K562 (cell line): Measurements from ENCODE around the gene FBXO46. TPM values are rescaled to one million over a fixed set of nuclear protein-coding genes. Genes with fewer than 3 reads are reported as not detected.
A peak's percentile ranks its signal among the peaks of the same experiment; 100 is the strongest.

ENCODE experiments used
- ATAC-seq: fragments of 200-7000 bp; cut with Tn5 transposase; 3 replicates; pipeline ENCODE4 v1.9.1; 2020; ENCODE audit warnings: moderate library complexity
- BruUV-seq: library from RNA; stranded (reverse); fragments of 400-500 nt; replicated peaks from 2 replicates; lab custom pipeline; 2021; lab: Mats Ljungman, UMichigan
- CTCF ChIA-PET: fragments of 300-600 bp; formaldehyde crosslinking; extraction: SDS; loops from one replicate; lab custom pipeline; 2021; ENCODE audit warnings: low intra/inter-chr PET ratio; lab: Yijun Ruan, JAX
- POLR2A ChIA-PET: fragments of 300-600, 350-650 bp; sonication (Branson Sonifier 250); formaldehyde crosslinking; extraction: SDS; loops from one replicate; lab custom pipeline; 2021; ENCODE audit warnings: antibody characterized with exemption, inconsistent platforms; lab: Yijun Ruan, JAX
- DNase-seq, 4 experiments: peaks; one replicate each; pipeline versions ENCODE4 v3.0.0 to v3.0.0-alpha.2; 2011 to 2018; ENCODE audit warnings: low spot score in 3 of 4, mixed read lengths in 3 of 4; ENCODE audit errors: extremely low read depth in 1 of 4
- FAIRE-seq: peaks from 2 replicates; lab custom pipeline; 2011; peaks lifted over from hg19 to GRCh38; lab: Jason Lieb, UNC
- H2AFZ ChIP-seq: 2 replicates; pipeline ENCODE4 v1.6.0; 2011; ENCODE audit warnings: low read depth, low read length, control low read depth, inconsistent platforms
- H3K27ac ChIP-seq: fragments of 200-600 bp; 3 replicates; pipeline ENCODE4 v1.8.0; 2011; ENCODE audit warnings: low read depth, mild to moderate bottlenecking, control low read depth, inconsistent platforms, low read length, moderate library complexity, mixed read lengths; ENCODE audit errors: extremely low read depth
- H3K27me3 ChIP-seq, 2 experiments: fragments of 300-600 bp in 1 of 2; 2 replicates in 1 of 2; 3 replicates in 1 of 2; pipeline versions ENCODE4 v1.6.0 to v1.8.0; 2011; ENCODE audit warnings: inconsistent platforms in 2 of 2, low read length in 2 of 2, mild to moderate bottlenecking in 1 of 2, mixed read lengths in 1 of 2, moderate library complexity in 1 of 2; ENCODE audit not compliant: control insufficient read depth in 2 of 2, insufficient read depth in 2 of 2
- H3K36me3 ChIP-seq: fragments of 300-600 bp; 3 replicates; pipeline ENCODE4 v1.8.0; 2011; ENCODE audit warnings: mild to moderate bottlenecking, low read length, inconsistent platforms; ENCODE audit not compliant: control insufficient read depth, insufficient read depth
- H3K4me1 ChIP-seq, 2 experiments: fragments of 200-600 bp in 1 of 2; replicated peaks in 1 of 2; 2 replicates in 1 of 2; 3 replicates in 1 of 2; pipeline versions ENCODE4 v1.5.1 to v1.8.0; 2011; ENCODE audit warnings: inconsistent platforms in 2 of 2, low read length in 2 of 2, mild to moderate bottlenecking in 1 of 2, mixed read lengths in 1 of 2, moderate library complexity in 1 of 2; ENCODE audit not compliant: control insufficient read depth in 2 of 2, insufficient read depth in 2 of 2
- H3K4me2 ChIP-seq: 2 replicates; pipeline ENCODE4 v1.6.1; 2011; ENCODE audit warnings: low read length, control low read depth, inconsistent platforms, mixed read lengths; ENCODE audit not compliant: insufficient read depth
- H3K4me3 ChIP-seq: fragments of 200-600 bp; sonication (generic), shearing (Covaris generic); 2 replicates; pipeline ENCODE4 v1.5.1; 2016; ENCODE audit warnings: control low read depth, inconsistent platforms
- H3K79me2 ChIP-seq: fragments of 200-600 bp; 3 replicates; pipeline ENCODE4 v1.8.0; 2011; ENCODE audit warnings: low read length, inconsistent platforms; ENCODE audit not compliant: control insufficient read depth, insufficient read depth
- H3K9ac ChIP-seq, 2 experiments: 2 replicates each; pipeline versions ENCODE4 v1.6.0 to v1.6.1; 2011; ENCODE audit warnings: low read depth in 2 of 2, low read length in 2 of 2, control low read depth in 1 of 2, inconsistent platforms in 1 of 2, mild to moderate bottlenecking in 1 of 2, mixed read lengths in 1 of 2; ENCODE audit not compliant: insufficient read depth in 1 of 2
- H3K9me1 ChIP-seq: one replicate; pipeline ENCODE4 v1.6.0; 2011; ENCODE audit warnings: inconsistent platforms, mild to moderate bottlenecking, low read length, moderate library complexity; ENCODE audit not compliant: control insufficient read depth, insufficient read depth
- H3K9me3 ChIP-seq: replicated peaks from 2 replicates; pipeline ENCODE4 v1.5.1; 2011; ENCODE audit warnings: low read depth, low read length, inconsistent platforms; ENCODE audit not compliant: control insufficient read depth, insufficient read depth
- H4K20me1 ChIP-seq: replicated peaks from 2 replicates; pipeline ENCODE4 v1.6.1; 2011; ENCODE audit warnings: low read length, inconsistent platforms, mixed read lengths; ENCODE audit not compliant: control insufficient read depth, insufficient read depth
- CREB1 ChIP-seq, 2 experiments: sonication (generic) in 1 of 2; formaldehyde crosslinking in 1 of 2; IDR thresholded peaks; 2 replicates each; pipeline versions ENCODE4 v1.6.1 to v1.8.0; 2012 to 2022; ENCODE audit warnings: inconsistent platforms in 1 of 2, mild to moderate bottlenecking in 1 of 2, missing genetic modification reagents in 1 of 2, moderate library complexity in 1 of 2
- EGR1 ChIP-seq: fragments of 450-650 bp; conservative IDR thresholded peaks from 2 replicates; pipeline ENCODE4 v1.6.1; 2017; ENCODE audit warnings: mild to moderate bottlenecking
- POLR3G ChIP-seq: IDR thresholded peaks from 2 replicates; pipeline ENCODE4 v1.6.1; 2011; ENCODE audit not compliant: insufficient read length, insufficient replicate concordance; ENCODE audit errors: extremely low read depth
- RBFOX2 ChIP-seq: fragments of 200-400 bp; formaldehyde crosslinking; IDR thresholded peaks from 2 replicates; pipeline ENCODE4 v1.6.1; 2017; ENCODE audit warnings: low read depth, mild to moderate bottlenecking, low read length, moderate library complexity
- TAF9B ChIP-seq: fragments of 450-650 bp; IDR thresholded peaks from 2 replicates; pipeline ENCODE4 v1.6.1; 2018; ENCODE audit warnings: mild to moderate bottlenecking; ENCODE audit not compliant: partially characterized antibody
- TAL1 ChIP-seq: fragments of 450-650 bp; IDR thresholded peaks from 2 replicates; pipeline ENCODE4 v1.6.1; 2016; ENCODE audit warnings: mild to moderate bottlenecking
- THRAP3 ChIP-seq: fragments of 450-650 bp; IDR thresholded peaks from 2 replicates; pipeline ENCODE4 v1.6.1; 2016; ENCODE audit warnings: mild to moderate bottlenecking, inconsistent platforms, borderline replicate concordance
- ZFP36 ChIP-seq: fragments of 150-350 bp; IDR thresholded peaks from 2 replicates; pipeline ENCODE4 v1.6.1; 2018; ENCODE audit warnings: low read length, low read depth; ENCODE audit not compliant: partially characterized antibody
- ZNF140 ChIP-seq: fragments of 250-450 bp; sonication (Bioruptor Pico); IDR thresholded peaks from 2 replicates; pipeline ENCODE4 v1.8.0; 2021; ENCODE audit warnings: moderate library complexity, mild to moderate bottlenecking, inconsistent platforms
- WGBS: fragments of 100-300 bp; shearing (Covaris generic); methylation state at CpG from one replicate; pipeline ENCODE4 v1.1.6; 2016; ENCODE audit warnings: low coverage, mixed read lengths; ENCODE audit not compliant: insufficient coverage; ENCODE audit errors: missing lambda C conversion rate; 5-methylcytosine and 5-hydroxymethylcytosine counted together
- in situ Hi-C: fragments of 300-500 bp; cut with MboI; formaldehyde crosslinking; loops from 4 replicates; pipeline ENCODE4 v1.15.0; 2018; ENCODE audit warnings: inconsistent platforms, mixed read lengths
- intact Hi-C: fragments of 100-400 bp; cut with micrococcal nuclease; formaldehyde crosslinking; loops from 2 replicates; pipeline ENCODE4 v1.14.2; 2022
- polyA plus RNA-seq, 8 experiments: library from polyadenylated mRNA; depleted of rRNA in 4 of 8; stranded (reverse) in 5 of 8; unstranded in 3 of 8; fragments of >200 nt; fragmentation: Nextera tagmentation in 2 of 8; fragmentation: Illumina TruSeq in 1 of 8; extraction: Ambion mirVana in 2 of 8; extraction: Trizol in 1 of 8; gene quantifications; 2 replicates each; pipeline versions ENCODE4 v1.2.1 to v1.2.3, GENCODE V29; 2011 to 2014; ENCODE audit warnings: inconsistent platforms in 1 of 8, missing spikeins in 1 of 8
- total RNA-seq, 7 experiments: library from RNA; depleted of rRNA in 6 of 7; stranded (reverse); fragments of >200 nt in 6 of 7; fragmentation: Illumina TruSeq in 2 of 7; extraction: Trizol in 2 of 7; gene quantifications; 2 replicates each; pipeline versions ENCODE4 v1.2.1 to v1.2.3, GENCODE V29; 2011 to 2021; ENCODE audit warnings: low replicate concordance in 1 of 7
- TF ChIP-seq, protein P1 (sequence below), 2 experiments: fragments of 450-650 bp; IDR thresholded peaks; 2 replicates each; pipeline ENCODE4 v1.6.1; 2016
- TF ChIP-seq, protein P2 (sequence below): fragments of 450-650 bp; IDR thresholded peaks from 2 replicates; pipeline ENCODE4 v1.6.1; 2016
- TF ChIP-seq, protein P3 (sequence below), 2 experiments: IDR thresholded peaks in 1 of 2; conservative IDR thresholded peaks in 1 of 2; 2 replicates each; pipeline ENCODE4 v1.6.1; 2016; ENCODE audit warnings: low read depth in 2 of 2, mild to moderate bottlenecking in 1 of 2, missing compliant biosample characterization in 1 of 2, missing genetic modification characterization in 1 of 2, moderate library complexity in 1 of 2
- TF ChIP-seq, protein P4 (sequence below): fragments of 250-450 bp; sonication (Bioruptor Pico); IDR thresholded peaks from 2 replicates; pipeline ENCODE4 v1.8.0; 2022; ENCODE audit warnings: inconsistent platforms

FBXO46 gene
- total and polyA plus RNA-seq, 9 of the 15 experiments (the other 6 are each of a cell fraction or from before 2014, with no cell fraction given) = 1.5 to 36.1 (median 7.3) TPM

DNA sequence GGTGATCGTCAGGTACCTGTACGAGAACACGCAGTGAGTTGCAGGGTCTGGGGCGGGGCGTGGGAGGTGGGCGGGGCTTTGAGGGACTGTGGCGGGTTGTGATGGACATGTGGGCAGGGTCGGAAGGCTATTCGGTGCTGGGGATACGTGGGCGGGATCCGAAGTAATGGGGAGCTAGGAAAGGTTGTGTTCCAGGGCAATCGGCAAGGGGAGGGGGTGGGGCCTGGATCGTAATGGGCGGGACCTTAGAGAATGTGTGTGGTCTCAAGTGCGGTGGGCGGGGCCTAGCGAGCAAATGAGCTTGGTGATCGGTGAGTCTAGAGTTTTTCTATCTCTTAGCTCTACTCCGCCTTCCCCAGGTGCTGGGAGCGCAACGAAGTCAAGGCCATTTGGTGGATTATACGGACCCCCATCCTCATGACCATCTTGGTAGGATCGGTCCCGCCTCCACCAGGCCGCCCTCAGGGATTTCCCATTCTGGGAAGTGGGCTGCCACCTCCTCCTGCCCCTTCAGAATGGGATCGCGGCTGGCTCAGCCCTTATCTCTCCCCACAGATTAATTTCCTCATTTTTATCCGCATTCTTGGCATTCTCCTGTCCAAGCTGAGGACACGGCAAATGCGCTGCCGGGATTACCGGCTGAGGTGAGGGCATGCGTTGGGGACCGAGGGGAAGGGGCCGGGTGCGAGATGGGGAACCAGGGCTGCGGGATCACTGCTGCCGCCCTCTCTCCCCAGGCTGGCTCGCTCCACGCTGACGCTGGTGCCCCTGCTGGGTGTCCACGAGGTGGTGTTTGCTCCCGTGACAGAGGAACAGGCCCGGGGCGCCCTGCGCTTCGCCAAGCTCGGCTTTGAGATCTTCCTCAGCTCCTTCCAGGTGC lies 53.1 kb downstream of the FBXO46 start:
- Histone ChIP-seq H3K79me2 (no peaks in the 10 kb centered on the region), H3K27ac (no peak overlapping the region), H4K20me1 (0 out of 2 replicates have a peak, but pooled peaks cover 4% of the 10 kb centered on the region), H3K9me1 (peaks cover 4% of the 10 kb centered on the region), H3K4me2 (no peak overlapping the region), H3K4me1 (peaks cover 3 to 24% of the 10 kb centered on the region in 2 experiments; a peak in 2 of 5 replicates), H3K4me3 (no peak overlapping the region), H3K9me3 (no peaks in the 10 kb centered on the region), H3K27me3 (no peaks in the 10 kb centered on the region), H3K36me3 (peaks cover 50% of the 10 kb centered on the region), H2AFZ (no peak overlapping the region), H3K9ac (no peak overlapping the region)
- intact Hi-C loops = no loop called here
- ChIA-PET CTCF (no interaction called here), POLR2A (interaction anchor here (0.8 to 4.1 kb wide), 3 partner anchors 11 to 210 kb away, joined by 4 to 12 read pairs (median 5); partner anchors contain the start of gene FOSB)
- no TSS peak for BruUV-seq
- peak; percentile 51 to 63 (median 56) for DNase-seq
- FAIRE-seq = no peak
- in situ Hi-C loops = no loop called here
- 94% methylated on average over 19 of the region's 49 CpGs for WGBS
- ATAC-seq = peak; percentile 36
- TF ChIP-seq, protein P1, sequence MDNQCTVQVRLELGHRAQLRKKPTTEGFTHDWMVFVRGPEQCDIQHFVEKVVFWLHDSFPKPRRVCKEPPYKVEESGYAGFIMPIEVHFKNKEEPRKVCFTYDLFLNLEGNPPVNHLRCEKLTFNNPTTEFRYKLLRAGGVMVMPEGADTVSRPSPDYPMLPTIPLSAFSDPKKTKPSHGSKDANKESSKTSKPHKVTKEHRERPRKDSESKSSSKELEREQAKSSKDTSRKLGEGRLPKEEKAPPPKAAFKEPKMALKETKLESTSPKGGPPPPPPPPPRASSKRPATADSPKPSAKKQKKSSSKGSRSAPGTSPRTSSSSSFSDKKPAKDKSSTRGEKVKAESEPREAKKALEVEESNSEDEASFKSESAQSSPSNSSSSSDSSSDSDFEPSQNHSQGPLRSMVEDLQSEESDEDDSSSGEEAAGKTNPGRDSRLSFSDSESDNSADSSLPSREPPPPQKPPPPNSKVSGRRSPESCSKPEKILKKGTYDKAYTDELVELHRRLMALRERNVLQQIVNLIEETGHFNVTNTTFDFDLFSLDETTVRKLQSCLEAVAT (IDR thresholded peaks at IDR 0.05) = peak in 1 of 2 experiments; percentile 77; a peak in 2 of 4 replicates
- peak; percentile 40; the same call in 1 of the 2 replicates for TF ChIP-seq THRAP3
- TF ChIP-seq, protein P2, sequence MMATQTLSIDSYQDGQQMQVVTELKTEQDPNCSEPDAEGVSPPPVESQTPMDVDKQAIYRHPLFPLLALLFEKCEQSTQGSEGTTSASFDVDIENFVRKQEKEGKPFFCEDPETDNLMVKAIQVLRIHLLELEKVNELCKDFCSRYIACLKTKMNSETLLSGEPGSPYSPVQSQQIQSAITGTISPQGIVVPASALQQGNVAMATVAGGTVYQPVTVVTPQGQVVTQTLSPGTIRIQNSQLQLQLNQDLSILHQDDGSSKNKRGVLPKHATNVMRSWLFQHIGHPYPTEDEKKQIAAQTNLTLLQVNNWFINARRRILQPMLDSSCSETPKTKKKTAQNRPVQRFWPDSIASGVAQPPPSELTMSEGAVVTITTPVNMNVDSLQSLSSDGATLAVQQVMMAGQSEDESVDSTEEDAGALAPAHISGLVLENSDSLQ = peak; percentile 86
- no peak for TF ChIP-seq POLR3G
- TF ChIP-seq RBFOX2 = peak; percentile 6; the same call in 1 of the 2 replicates
- peak; percentile 73 for TF ChIP-seq ZFP36
- TF ChIP-seq, protein P3, sequence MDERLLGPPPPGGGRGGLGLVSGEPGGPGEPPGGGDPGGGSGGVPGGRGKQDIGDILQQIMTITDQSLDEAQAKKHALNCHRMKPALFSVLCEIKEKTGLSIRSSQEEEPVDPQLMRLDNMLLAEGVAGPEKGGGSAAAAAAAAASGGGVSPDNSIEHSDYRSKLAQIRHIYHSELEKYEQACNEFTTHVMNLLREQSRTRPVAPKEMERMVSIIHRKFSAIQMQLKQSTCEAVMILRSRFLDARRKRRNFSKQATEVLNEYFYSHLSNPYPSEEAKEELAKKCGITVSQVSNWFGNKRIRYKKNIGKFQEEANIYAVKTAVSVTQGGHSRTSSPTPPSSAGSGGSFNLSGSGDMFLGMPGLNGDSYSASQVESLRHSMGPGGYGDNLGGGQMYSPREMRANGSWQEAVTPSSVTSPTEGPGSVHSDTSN (CRISPR knock-in tag; IDR thresholded peaks at IDR 0.05; ENCODE audit: low read depth) = no peak
- TF ChIP-seq, protein P3 (tag; conservative IDR thresholded peaks at IDR 0.05; ENCODE audit: low read depth) = 0 out of 2 replicates have a peak, but pooled peaks have one; percentile 18
- peak; percentile 62; the same call in 1 of the 2 replicates for TF ChIP-seq EGR1
- TF ChIP-seq CREB1 (IDR thresholded peaks at IDR 0.05) = no peak
- TF ChIP-seq CREB1 (CRISPR knock-in tag; IDR thresholded peaks at IDR 0.05) = no peak
- TF ChIP-seq TAL1 = no peak
- TF ChIP-seq, protein P4, sequence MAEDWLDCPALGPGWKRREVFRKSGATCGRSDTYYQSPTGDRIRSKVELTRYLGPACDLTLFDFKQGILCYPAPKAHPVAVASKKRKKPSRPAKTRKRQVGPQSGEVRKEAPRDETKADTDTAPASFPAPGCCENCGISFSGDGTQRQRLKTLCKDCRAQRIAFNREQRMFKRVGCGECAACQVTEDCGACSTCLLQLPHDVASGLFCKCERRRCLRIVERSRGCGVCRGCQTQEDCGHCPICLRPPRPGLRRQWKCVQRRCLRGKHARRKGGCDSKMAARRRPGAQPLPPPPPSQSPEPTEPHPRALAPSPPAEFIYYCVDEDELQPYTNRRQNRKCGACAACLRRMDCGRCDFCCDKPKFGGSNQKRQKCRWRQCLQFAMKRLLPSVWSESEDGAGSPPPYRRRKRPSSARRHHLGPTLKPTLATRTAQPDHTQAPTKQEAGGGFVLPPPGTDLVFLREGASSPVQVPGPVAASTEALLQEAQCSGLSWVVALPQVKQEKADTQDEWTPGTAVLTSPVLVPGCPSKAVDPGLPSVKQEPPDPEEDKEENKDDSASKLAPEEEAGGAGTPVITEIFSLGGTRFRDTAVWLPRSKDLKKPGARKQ = no peak
- TF ChIP-seq TAF9B = no peak
- TF ChIP-seq ZNF140 = no peak
